H9 (cell line): Measurements from ENCODE around the gene UVRAG. TPM values are rescaled to one million over a fixed set of nuclear protein-coding genes. Genes with fewer than 3 reads are reported as not detected.

Source experiments
- DNase-seq: peaks from one replicate; pipeline ENCODE4 v3.0.0-alpha.2; 2017
- H2AFZ ChIP-seq: one replicate; pipeline ENCODE4 v1.6.1; 2013; ENCODE audit warnings: mild to moderate bottlenecking, low read length, control low read depth, moderate library complexity
- H2AK5ac ChIP-seq: 2 replicates; pipeline ENCODE4 v1.6.1; 2013; ENCODE audit warnings: low read length, control low read depth, mixed read lengths; ENCODE audit not compliant: insufficient read length
- H2BK120ac ChIP-seq: one replicate; pipeline ENCODE4 v1.6.1; 2013; ENCODE audit warnings: low read depth, mild to moderate bottlenecking, low read length, control low read depth, inconsistent platforms; ENCODE audit not compliant: poor library complexity, severe bottlenecking
- H2BK12ac ChIP-seq: 2 replicates; pipeline ENCODE4 v1.6.1; 2013; ENCODE audit warnings: low read length, control low read depth, mixed read lengths, low read depth; ENCODE audit not compliant: insufficient read length
- H2BK15ac ChIP-seq: 2 replicates; pipeline ENCODE4 v1.6.1; 2013; ENCODE audit warnings: low read depth, low read length, control low read depth
- H2BK20ac ChIP-seq: one replicate; pipeline ENCODE4 v1.6.1; 2013; ENCODE audit warnings: low read depth, mild to moderate bottlenecking, low read length, control low read depth, inconsistent platforms; ENCODE audit not compliant: poor library complexity, severe bottlenecking
- H2BK5ac ChIP-seq: 2 replicates; pipeline ENCODE4 v1.6.1; 2013; ENCODE audit warnings: low read length, control low read depth, mixed read lengths; ENCODE audit not compliant: insufficient read length
- H3K14ac ChIP-seq: 2 replicates; pipeline ENCODE4 v1.6.1; 2013; ENCODE audit warnings: low read length, control low read depth; ENCODE audit not compliant: insufficient read depth
- H3K18ac ChIP-seq: 2 replicates; pipeline ENCODE4 v1.6.1; 2013; ENCODE audit warnings: low read depth, mild to moderate bottlenecking, mixed read lengths, low read length, control low read depth; ENCODE audit not compliant: insufficient read length
- H3K23ac ChIP-seq: 2 replicates; pipeline ENCODE4 v1.6.1; 2013; ENCODE audit warnings: low read length, control low read depth, mixed read lengths, low read depth; ENCODE audit not compliant: insufficient read length
- H3K23me2 ChIP-seq: 2 replicates; pipeline ENCODE4 v1.6.1; 2013; ENCODE audit warnings: low read depth, mild to moderate bottlenecking, mixed read lengths, low read length, control low read depth; ENCODE audit not compliant: insufficient read length, poor library complexity, severe bottlenecking
- H3K27ac ChIP-seq: 2 replicates; pipeline ENCODE4 v1.5.1; 2013; ENCODE audit warnings: low read length, control low read depth, mixed read lengths, low read depth; ENCODE audit not compliant: insufficient read length
- H3K27me3 ChIP-seq: 2 replicates; pipeline ENCODE4 v1.6.1; 2013; ENCODE audit warnings: low read length, control low read depth, inconsistent platforms; ENCODE audit not compliant: insufficient read depth
- H3K4ac ChIP-seq: 2 replicates; pipeline ENCODE4 v1.6.1; 2013; ENCODE audit warnings: low read depth, mild to moderate bottlenecking, control low read depth, inconsistent platforms, low read length, moderate library complexity
- H3K4me1 ChIP-seq: 2 replicates; pipeline ENCODE4 v1.6.1; 2013; ENCODE audit warnings: low read length, control low read depth, inconsistent platforms; ENCODE audit not compliant: insufficient read depth
- H3K4me2 ChIP-seq: 2 replicates; pipeline ENCODE4 v1.6.1; 2013; ENCODE audit warnings: low read length, control low read depth, mixed read lengths; ENCODE audit not compliant: insufficient read length, insufficient read depth
- H3K56ac ChIP-seq: 2 replicates; pipeline ENCODE4 v1.6.1; 2013; ENCODE audit warnings: low read depth, mild to moderate bottlenecking, mixed read lengths, low read length, control low read depth; ENCODE audit not compliant: insufficient read length
- H3K79me1 ChIP-seq: 2 replicates; pipeline ENCODE4 v1.6.1; 2013; ENCODE audit warnings: low read depth, mild to moderate bottlenecking, moderate library complexity, low read length, control low read depth, inconsistent platforms; ENCODE audit not compliant: insufficient read depth, poor library complexity, severe bottlenecking
- H3K79me2 ChIP-seq: 2 replicates; pipeline ENCODE4 v1.6.1; 2013; ENCODE audit warnings: low read length, control low read depth, inconsistent platforms; ENCODE audit not compliant: insufficient read depth
- H3K9ac ChIP-seq: 2 replicates; pipeline ENCODE4 v1.6.1; 2013; ENCODE audit warnings: low read length, control low read depth, mixed read lengths; ENCODE audit not compliant: insufficient read length; ENCODE audit errors: extremely low read depth
- H3K9me3 ChIP-seq: one replicate; pipeline ENCODE4 v1.6.1; 2013; ENCODE audit warnings: low read depth, low read length, inconsistent platforms; ENCODE audit not compliant: control insufficient read depth
- H3T11ph ChIP-seq: one replicate; pipeline ENCODE4 v1.6.1; 2013; ENCODE audit warnings: mild to moderate bottlenecking, low read length, control low read depth, inconsistent platforms
- H4K20me1 ChIP-seq: one replicate; pipeline ENCODE4 v1.6.1; 2013; ENCODE audit not compliant: control insufficient read depth, insufficient read length, insufficient read depth
- H4K5ac ChIP-seq: 2 replicates; pipeline ENCODE4 v1.6.1; 2013; ENCODE audit warnings: low read depth, mild to moderate bottlenecking, mixed read lengths, low read length, control low read depth; ENCODE audit not compliant: insufficient read length
- H4K8ac ChIP-seq: replicated peaks from 2 replicates; pipeline ENCODE4 v1.6.1; 2013; ENCODE audit warnings: low read length, control low read depth, mixed read lengths, low read depth; ENCODE audit not compliant: insufficient read length
- H4K91ac ChIP-seq: 2 replicates; pipeline ENCODE4 v1.6.1; 2013; ENCODE audit warnings: low read depth, mild to moderate bottlenecking, moderate library complexity, mixed read lengths, low read length, control low read depth; ENCODE audit not compliant: insufficient read length
- H3K27ac Mint-ChIP-seq, 3 experiments: 2 replicates in 2 of 3; 3 replicates in 1 of 3; pipeline ENCODE4 v1.8.0; 2020 to 2021; ENCODE audit warnings: mixed read lengths in 3 of 3, mild to moderate bottlenecking in 1 of 3, moderate library complexity in 1 of 3
- H3K27me3 Mint-ChIP-seq: 2 replicates; pipeline ENCODE4 v1.8.0; 2021; ENCODE audit warnings: low read depth, mild to moderate bottlenecking, moderate library complexity, mixed read lengths
- H3K36me3 Mint-ChIP-seq, 3 experiments: 2 replicates in 2 of 3; 3 replicates in 1 of 3; pipeline ENCODE4 v1.8.0; 2020 to 2021; ENCODE audit warnings: low read depth in 3 of 3, mixed read lengths in 3 of 3; ENCODE audit not compliant: insufficient read depth in 1 of 3
- H3K4me1 Mint-ChIP-seq, 2 experiments: 2 replicates each; pipeline ENCODE4 v1.8.0; 2020; ENCODE audit warnings: mixed read lengths in 2 of 2
- H3K4me3 Mint-ChIP-seq, 2 experiments: 2 replicates in 1 of 2; 3 replicates in 1 of 2; pipeline ENCODE4 v1.8.0; 2020 to 2021; ENCODE audit warnings: mild to moderate bottlenecking in 2 of 2, mixed read lengths in 2 of 2, moderate library complexity in 1 of 2
- H3K9me3 Mint-ChIP-seq, 2 experiments: 2 replicates in 1 of 2; 3 replicates in 1 of 2; pipeline ENCODE4 v1.8.0; 2020; ENCODE audit warnings: mild to moderate bottlenecking in 2 of 2, mixed read lengths in 2 of 2, moderate library complexity in 1 of 2
- CTCF ChIP-seq: fragments of 200-600 bp; sonication (generic); conservative IDR thresholded peaks from 3 replicates; pipeline ENCODE4 v1.8.0; 2021; ENCODE audit warnings: antibody characterized with exemption, mild to moderate bottlenecking
- WGBS: extraction: QIAGEN DNeasy Blood & Tissue Kit; methylation state at CpG from one replicate; pipeline ENCODE4 v1.1.7; 2013; ENCODE audit warnings: missing lambda C conversion rate, low lambda C conversion rate, mixed read lengths; ENCODE audit not compliant: insufficient read length; ENCODE audit errors: extremely low coverage; 5-methylcytosine and 5-hydroxymethylcytosine counted together
- total RNA-seq: library from RNA; stranded (reverse); gene quantifications from 2 replicates; pipeline ENCODE4 v1.2.1, GENCODE V29; 2021

UVRAG gene
- total RNA-seq, 1 experiment from 2014 or later: 18.5 TPM

DNA sequence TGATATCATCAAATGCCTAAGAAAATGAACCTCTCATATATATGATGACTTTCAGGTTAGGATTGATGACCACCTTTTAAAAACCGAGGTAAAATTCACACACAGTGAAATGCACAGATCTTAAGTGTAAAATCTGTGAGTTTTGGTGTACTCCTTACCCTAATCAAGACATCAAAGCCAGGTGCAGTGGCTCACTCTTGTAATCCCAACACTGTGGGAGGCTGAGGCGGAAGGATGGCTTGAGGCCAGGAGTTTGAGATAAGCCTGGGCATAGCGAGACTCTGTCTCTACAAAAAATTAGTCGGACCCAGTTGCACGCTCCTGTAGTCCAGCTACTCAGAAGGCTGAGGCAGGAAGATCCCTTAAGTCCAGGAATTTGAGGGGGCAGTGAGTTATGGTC is 140.4 kb downstream of the UVRAG start:
- no peak overlapping the region for H2BK12ac ChIP-seq
- no peaks in the 10 kb centered on the region for H4K20me1 ChIP-seq
- no peaks in the 10 kb centered on the region for H3K9me3 ChIP-seq
- H2BK5ac ChIP-seq: no peak overlapping the region
- H4K8ac ChIP-seq: no peak overlapping the region
- no peak overlapping the region for H2AFZ ChIP-seq
- no peak overlapping the region for H3K4ac ChIP-seq
- H2BK15ac ChIP-seq: no peak overlapping the region
- DNase-seq: no peak
- no peaks in the 10 kb centered on the region; the same call in 1 of the 2 replicates for H3K4me1 ChIP-seq
- no peak overlapping the region for H3K27ac ChIP-seq
- H3K23me2 ChIP-seq: no peaks in the 10 kb centered on the region
- H3K79me1 ChIP-seq: no peaks in the 10 kb centered on the region
- H4K5ac ChIP-seq: no peak overlapping the region
- Mint-ChIP-seq H3K4me3 (no peak overlapping the region), H3K27ac (no peak overlapping the region), H3K36me3 (peaks cover 3 to 8% (median 7%) of the 10 kb centered on the region in 3 experiments; a peak in 5 of 7 replicates), H3K9me3 (peaks cover 0 to 6% of the 10 kb centered on the region in 2 experiments; a peak in 1 of 5 replicates), H3K4me1 (peaks cover 8 to 11% of the 10 kb centered on the region in 2 experiments; a peak in 3 of 4 replicates), H3K27me3 (no peaks in the 10 kb centered on the region)
- no peak overlapping the region for H3K56ac ChIP-seq
- H3K4me2 ChIP-seq: no peak overlapping the region
- WGBS: no CpG with 5 or more reads among the region's 5 CpGs
- no peak overlapping the region for H3K14ac ChIP-seq
- H3K18ac ChIP-seq: no peak overlapping the region
- H2BK20ac ChIP-seq: no peak overlapping the region
- H3K23ac ChIP-seq: no peak overlapping the region
- H2BK120ac ChIP-seq: no peak overlapping the region
- no peaks in the 10 kb centered on the region for H3K27me3 ChIP-seq
- no peak overlapping the region for H3K9ac ChIP-seq
- H2AK5ac ChIP-seq: no peak overlapping the region
- no peaks in the 10 kb centered on the region for H3K79me2 ChIP-seq
- no peak overlapping the region for H3T11ph ChIP-seq
- TF ChIP-seq CTCF: no peak
- no peak overlapping the region for H4K91ac ChIP-seq
